Measurements from ENCODE around the gene SLC4A1AP. TPM values are rescaled to one million over a fixed set of nuclear protein-coding genes. Genes with fewer than 3 reads are reported as not detected.

The SLC4A1AP gene
- total and polyA plus RNA-seq, 2 of the 13 experiments (the other 11 are each of a cell fraction or from before 2014, with no cell fraction given) = 15.3 to 44.6 TPM

DNA sequence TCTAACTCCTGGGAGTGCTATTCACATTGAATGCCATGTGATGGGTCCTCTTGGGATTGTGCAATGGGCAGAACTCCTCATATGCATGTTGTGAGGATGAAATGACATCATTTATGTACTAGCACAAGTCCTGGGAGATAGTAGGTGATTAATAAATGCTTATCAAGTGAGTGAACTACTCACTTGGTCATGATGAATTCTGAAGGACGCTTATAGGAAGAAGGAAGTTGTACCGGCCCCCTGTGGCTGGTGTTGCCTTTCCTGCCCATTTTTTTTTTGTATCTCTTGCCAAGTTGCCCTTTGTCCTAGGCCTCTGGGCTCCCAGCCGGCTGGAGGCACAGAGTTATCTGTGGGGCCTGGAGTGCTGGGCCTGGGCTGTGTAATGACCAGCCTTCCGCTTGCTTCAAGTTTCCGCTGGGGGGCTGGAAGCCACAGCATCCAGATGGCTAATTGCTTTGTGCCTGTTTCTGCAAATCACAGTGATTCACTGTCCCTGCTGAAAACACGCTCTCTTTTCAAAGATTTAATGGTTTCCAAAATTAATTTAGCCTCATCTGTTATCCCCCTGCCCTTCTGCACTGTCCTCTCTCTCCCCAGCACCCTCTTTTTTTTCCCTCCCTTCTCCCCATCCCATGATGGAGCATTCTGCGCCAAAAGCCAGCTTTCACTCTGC, 74.1 kb downstream of the SLC4A1AP start (continued):
- TF ChIP-seq, protein P1, sequence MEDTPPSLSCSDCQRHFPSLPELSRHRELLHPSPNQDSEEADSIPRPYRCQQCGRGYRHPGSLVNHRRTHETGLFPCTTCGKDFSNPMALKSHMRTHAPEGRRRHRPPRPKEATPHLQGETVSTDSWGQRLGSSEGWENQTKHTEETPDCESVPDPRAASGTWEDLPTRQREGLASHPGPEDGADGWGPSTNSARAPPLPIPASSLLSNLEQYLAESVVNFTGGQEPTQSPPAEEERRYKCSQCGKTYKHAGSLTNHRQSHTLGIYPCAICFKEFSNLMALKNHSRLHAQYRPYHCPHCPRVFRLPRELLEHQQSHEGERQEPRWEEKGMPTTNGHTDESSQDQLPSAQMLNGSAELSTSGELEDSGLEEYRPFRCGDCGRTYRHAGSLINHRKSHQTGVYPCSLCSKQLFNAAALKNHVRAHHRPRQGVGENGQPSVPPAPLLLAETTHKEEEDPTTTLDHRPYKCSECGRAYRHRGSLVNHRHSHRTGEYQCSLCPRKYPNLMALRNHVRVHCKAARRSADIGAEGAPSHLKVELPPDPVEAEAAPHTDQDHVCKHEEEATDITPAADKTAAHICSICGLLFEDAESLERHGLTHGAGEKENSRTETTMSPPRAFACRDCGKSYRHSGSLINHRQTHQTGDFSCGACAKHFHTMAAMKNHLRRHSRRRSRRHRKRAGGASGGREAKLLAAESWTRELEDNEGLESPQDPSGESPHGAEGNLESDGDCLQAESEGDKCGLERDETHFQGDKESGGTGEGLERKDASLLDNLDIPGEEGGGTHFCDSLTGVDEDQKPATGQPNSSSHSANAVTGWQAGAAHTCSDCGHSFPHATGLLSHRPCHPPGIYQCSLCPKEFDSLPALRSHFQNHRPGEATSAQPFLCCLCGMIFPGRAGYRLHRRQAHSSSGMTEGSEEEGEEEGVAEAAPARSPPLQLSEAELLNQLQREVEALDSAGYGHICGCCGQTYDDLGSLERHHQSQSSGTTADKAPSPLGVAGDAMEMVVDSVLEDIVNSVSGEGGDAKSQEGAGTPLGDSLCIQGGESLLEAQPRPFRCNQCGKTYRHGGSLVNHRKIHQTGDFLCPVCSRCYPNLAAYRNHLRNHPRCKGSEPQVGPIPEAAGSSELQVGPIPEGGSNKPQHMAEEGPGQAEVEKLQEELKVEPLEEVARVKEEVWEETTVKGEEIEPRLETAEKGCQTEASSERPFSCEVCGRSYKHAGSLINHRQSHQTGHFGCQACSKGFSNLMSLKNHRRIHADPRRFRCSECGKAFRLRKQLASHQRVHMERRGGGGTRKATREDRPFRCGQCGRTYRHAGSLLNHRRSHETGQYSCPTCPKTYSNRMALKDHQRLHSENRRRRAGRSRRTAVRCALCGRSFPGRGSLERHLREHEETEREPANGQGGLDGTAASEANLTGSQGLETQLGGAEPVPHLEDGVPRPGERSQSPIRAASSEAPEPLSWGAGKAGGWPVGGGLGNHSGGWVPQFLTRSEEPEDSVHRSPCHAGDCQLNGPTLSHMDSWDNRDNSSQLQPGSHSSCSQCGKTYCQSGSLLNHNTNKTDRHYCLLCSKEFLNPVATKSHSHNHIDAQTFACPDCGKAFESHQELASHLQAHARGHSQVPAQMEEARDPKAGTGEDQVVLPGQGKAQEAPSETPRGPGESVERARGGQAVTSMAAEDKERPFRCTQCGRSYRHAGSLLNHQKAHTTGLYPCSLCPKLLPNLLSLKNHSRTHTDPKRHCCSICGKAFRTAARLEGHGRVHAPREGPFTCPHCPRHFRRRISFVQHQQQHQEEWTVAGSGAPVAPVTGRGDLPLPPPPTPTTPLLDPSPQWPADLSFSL (CRISPR knock-in tag; IDR thresholded peaks at IDR 0.05) = peak; percentile 68; the same call in 1 of the 2 replicates
- no peak for TF ChIP-seq NFATC3 (CRISPR knock-in tag; IDR thresholded peaks at IDR 0.05)
- TF ChIP-seq, protein P2, sequence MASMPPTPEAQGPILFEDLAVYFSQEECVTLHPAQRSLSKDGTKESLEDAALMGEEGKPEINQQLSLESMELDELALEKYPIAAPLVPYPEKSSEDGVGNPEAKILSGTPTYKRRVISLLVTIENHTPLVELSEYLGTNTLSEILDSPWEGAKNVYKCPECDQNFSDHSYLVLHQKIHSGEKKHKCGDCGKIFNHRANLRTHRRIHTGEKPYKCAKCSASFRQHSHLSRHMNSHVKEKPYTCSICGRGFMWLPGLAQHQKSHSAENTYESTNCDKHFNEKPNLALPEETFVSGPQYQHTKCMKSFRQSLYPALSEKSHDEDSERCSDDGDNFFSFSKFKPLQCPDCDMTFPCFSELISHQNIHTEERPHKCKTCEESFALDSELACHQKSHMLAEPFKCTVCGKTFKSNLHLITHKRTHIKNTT (CRISPR knock-in tag; IDR thresholded peaks at IDR 0.05) = no peak
- TF ChIP-seq THYN1 (CRISPR knock-in tag; IDR thresholded peaks at IDR 0.05; ENCODE audit: borderline replicate concordance, low read depth) = no peak
- TF ChIP-seq, protein P3, sequence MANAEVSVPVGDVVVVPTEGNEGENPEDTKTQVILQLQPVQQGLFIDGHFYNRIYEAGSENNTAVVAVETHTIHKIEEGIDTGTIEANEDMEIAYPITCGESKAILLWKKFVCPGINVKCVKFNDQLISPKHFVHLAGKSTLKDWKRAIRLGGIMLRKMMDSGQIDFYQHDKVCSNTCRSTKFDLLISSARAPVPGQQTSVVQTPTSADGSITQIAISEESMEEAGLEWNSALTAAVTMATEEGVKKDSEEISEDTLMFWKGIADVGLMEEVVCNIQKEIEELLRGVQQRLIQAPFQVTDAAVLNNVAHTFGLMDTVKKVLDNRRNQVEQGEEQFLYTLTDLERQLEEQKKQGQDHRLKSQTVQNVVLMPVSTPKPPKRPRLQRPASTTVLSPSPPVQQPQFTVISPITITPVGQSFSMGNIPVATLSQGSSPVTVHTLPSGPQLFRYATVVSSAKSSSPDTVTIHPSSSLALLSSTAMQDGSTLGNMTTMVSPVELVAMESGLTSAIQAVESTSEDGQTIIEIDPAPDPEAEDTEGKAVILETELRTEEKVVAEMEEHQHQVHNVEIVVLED (CRISPR knock-in tag; IDR thresholded peaks at IDR 0.05; ENCODE audit: borderline replicate concordance) = no peak
- TF ChIP-seq ZNF644 (CRISPR knock-in tag; IDR thresholded peaks at IDR 0.05; ENCODE audit: low read depth) = peak; percentile 88
- peak; percentile 47; the same call in 1 of the 2 replicates for TF ChIP-seq SNAPC2 (CRISPR knock-in tag; IDR thresholded peaks at IDR 0.05)
- TF ChIP-seq, protein P4, sequence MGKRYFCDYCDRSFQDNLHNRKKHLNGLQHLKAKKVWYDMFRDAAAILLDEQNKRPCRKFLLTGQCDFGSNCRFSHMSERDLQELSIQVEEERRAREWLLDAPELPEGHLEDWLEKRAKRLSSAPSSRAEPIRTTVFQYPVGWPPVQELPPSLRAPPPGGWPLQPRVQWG (CRISPR knock-in tag; IDR thresholded peaks at IDR 0.05; ENCODE audit: borderline replicate concordance, low read depth) = no peak
- TF ChIP-seq, protein P5, sequence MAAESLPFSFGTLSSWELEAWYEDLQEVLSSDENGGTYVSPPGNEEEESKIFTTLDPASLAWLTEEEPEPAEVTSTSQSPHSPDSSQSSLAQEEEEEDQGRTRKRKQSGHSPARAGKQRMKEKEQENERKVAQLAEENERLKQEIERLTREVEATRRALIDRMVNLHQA (CRISPR knock-in tag; IDR thresholded peaks at IDR 0.05) = no peak
- TF ChIP-seq ATF1 (CRISPR knock-in tag; IDR thresholded peaks at IDR 0.05) = 0 out of 2 replicates have a peak, but pooled peaks have one; percentile 43
- no peak for TF ChIP-seq SCMH1 (CRISPR knock-in tag; IDR thresholded peaks at IDR 0.05; ENCODE audit: borderline replicate concordance)
- peak; percentile 75 for TF ChIP-seq ZBTB7A (CRISPR knock-in tag; IDR thresholded peaks at IDR 0.05)

Data from HepG2 (cell line).